C4-2B (cell line): ENCODE measurements around the gene PRMT9.

Source experiments
- ZFX ChIP-seq: fragments of 450-650 bp; IDR thresholded peaks from 2 replicates; pipeline ENCODE4 v1.6.1; 2017
- TF ChIP-seq, protein P1 (sequence below): fragments of 450-650 bp; conservative IDR thresholded peaks from 2 replicates; pipeline ENCODE4 v1.5.1; 2017; ENCODE audit warnings: mild to moderate bottlenecking

DNA sequence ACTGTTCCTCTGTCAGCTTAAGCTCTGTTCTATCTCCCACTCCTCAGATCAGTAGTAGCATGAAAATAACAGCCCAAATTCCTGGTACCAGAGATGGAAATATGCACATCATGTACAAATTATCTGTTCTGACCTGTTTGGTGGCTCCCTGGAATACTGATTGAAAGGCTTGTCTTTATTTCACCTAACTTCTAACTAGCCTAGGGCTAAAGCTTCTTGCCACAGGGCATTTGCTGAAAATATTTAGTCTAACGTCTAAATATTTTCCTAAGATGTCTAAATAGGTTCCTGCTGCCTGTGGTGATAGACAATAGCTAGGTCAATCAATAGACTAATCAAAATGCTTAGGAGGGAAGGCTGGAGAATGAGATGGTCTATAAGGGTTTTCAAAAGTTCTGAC lies 12.9 kb upstream of the PRMT9 start:
- TF ChIP-seq, protein P1, sequence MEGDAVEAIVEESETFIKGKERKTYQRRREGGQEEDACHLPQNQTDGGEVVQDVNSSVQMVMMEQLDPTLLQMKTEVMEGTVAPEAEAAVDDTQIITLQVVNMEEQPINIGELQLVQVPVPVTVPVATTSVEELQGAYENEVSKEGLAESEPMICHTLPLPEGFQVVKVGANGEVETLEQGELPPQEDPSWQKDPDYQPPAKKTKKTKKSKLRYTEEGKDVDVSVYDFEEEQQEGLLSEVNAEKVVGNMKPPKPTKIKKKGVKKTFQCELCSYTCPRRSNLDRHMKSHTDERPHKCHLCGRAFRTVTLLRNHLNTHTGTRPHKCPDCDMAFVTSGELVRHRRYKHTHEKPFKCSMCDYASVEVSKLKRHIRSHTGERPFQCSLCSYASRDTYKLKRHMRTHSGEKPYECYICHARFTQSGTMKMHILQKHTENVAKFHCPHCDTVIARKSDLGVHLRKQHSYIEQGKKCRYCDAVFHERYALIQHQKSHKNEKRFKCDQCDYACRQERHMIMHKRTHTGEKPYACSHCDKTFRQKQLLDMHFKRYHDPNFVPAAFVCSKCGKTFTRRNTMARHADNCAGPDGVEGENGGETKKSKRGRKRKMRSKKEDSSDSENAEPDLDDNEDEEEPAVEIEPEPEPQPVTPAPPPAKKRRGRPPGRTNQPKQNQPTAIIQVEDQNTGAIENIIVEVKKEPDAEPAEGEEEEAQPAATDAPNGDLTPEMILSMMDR, result no peak
- TF ChIP-seq ZFX, result no peak
